Measurements from ENCODE around the gene C4BPB.
"Not testable (repeated sequence)": the region's sequence is repeated elsewhere in the genome, so short reads cannot be mapped to it uniquely, and the experiment has no call there.

The C4BPB gene, protein sequence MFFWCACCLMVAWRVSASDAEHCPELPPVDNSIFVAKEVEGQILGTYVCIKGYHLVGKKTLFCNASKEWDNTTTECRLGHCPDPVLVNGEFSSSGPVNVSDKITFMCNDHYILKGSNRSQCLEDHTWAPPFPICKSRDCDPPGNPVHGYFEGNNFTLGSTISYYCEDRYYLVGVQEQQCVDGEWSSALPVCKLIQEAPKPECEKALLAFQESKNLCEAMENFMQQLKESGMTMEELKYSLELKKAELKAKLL

DNA sequence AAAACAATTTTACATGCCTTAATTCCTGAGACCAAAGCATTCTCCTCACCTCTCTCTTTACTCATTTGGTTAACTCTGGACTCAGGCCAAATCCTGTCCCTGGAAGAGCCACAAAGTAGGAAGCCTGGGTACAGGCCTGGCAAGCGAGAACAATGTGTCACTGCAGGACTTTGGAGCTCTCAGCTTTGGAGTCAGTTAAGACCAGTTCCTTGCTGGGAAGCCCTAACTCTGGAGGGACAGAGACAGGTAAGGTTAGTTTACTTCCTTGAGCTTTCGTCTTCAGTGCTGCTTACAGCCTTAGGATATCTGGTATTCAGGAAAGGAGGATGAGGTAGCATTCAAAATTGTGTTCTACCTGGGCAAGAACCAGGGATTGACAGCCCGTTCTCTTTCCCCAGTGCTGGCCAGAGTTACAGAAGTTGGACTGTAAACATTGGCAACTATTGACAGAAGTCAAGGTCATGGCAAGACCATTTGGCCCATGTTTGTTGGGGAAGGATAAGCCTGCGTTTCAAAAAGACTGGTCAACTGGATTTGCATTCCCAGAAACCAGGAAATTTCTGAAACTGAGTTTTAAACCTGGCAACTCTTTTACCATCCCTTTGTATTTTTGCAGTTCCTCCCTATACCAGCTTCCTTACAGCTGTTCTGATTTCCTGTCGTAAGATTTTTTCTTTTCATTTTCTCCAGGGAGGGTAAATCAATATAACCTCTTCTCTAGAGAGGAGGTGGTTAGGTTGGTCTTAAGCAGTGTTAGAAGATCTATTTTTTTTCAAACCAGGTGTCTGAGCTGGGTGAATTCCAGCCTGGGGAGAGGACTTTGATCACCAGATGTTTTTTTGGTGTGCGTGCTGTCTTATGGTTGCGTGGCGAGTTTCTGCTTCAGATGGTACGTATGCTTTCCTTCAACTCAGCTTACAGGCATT, at the start of gene C4BPB:
Gene C4BPB, plus strand, starts transcription at position 160 of the 926 bp plus-strand sequence. Its CDS starts 672 bp downstream, at position 832.
- no peak for DNase-seq (ENCODE audit: low read depth, low spot score)

DNA sequence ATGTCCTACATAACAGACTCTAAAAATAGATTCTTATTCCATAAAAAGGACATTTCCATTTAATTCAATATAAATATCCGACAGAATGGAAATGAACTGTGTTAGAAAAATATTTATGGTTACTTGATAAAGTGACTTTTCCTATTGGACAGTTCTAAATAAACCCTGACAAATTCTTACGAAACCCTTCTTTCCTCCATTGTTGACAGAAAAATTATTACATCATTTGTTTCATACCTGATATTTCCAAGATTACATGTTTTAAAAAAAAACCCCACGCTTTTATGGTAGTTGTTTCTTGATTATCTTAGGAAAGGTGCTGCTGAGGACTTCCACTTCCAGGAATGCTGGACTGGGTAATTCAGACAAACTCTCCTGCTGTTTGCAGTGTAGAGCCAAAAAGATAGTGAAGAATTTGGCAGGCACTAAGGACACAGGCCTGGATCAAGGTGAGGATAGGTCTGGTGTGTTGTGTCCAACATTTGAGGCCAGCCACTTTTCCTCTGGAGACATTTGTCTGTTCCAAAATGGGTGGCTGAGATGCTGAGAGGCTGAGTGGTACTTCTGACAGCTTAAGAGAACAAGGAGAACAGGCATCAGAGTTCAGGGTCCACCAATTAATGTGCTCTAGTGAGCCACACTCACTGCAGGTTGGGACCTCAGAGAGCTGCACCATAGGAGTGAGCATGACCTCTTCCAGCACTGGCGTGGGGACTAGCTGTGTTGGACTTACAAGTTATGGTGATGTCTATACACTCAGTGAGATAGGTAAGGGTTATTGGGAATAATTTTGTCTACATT, 49.1 kb upstream of the C4BPB start:
- no peak for DNase-seq (ENCODE audit: low read depth, low spot score)

DNA sequence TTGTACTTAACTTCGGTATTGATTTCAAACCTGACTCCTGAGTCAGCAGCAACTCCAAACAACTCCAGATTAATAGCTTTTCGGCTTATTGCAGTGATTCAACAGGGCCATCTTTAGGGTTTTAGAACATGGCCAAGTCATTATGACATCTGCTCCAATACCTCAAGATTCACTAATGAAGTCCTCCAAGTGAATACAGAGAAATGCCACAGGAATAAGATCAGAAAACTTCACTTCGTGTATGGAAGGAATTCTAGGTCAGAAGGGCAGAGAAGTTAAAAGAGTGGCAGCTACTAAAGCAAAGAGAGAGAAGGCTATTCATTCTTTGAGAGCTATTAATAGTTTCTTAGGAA, 48.5 kb upstream of the C4BPB start:
- no peak for DNase-seq (ENCODE audit: low read depth, low spot score)

DNA sequence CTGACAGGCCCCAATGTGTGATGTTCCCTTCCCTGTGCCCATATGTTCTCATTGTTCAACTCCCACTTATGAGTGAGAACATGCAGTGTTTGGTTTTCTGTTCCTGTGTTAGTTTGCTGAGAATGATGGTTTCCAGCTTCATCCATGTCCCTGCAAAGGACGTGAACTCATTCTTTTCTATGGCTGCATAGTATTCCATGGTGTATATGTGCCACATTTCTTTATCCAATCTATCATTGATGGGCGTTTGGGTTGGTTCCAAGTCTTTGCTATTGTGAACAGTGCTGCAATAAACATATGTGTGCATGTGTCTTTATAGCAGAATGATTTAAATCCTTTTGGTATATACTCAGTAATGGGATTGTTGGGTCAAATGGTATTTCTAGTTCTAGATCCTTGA, 47.3 kb upstream of the C4BPB start:
- not testable (repeated sequence) for DNase-seq (ENCODE audit: low read depth, low spot score)

DNA sequence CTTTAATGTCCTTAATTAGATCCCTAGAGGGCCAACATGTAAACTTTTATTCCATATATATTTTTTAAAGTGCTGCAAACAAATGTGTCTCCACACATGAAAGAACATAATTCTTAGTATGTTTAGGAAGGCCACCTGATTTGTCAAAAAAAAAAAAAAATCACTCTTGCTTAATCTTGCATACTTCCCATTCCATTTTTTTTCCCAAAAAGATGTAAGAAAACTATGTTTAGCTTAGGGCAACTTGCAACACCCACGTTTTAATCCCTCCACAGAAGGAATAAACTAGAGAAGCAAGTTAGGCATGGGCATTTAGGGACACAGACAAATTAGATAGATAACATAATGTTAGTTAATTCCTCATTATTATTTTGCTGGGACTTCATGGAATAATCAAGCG, 43.2 kb upstream of the C4BPB start:
- no peak for DNase-seq (ENCODE audit: low read depth, low spot score)

DNA sequence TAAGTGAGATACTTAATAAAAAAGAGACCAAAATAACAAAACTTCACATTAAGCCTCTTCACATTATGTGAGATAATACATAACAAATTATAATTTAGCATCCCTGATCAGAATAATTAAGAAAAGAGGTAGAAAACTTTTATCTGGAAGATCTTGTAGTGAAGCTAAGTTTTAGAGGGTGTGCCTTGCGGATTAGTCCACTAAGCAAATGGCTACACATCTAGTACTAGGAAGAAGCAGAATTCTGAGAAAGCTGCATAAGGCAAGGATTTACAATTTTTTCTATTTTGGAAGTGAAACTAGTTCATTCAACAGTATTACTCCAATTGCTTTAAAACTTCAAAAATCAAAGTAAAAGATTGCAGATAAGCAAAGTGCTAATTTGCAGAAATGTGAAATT, 41.2 kb upstream of the C4BPB start:
- DNase-seq (ENCODE audit: low read depth, low spot score): no peak

DNA sequence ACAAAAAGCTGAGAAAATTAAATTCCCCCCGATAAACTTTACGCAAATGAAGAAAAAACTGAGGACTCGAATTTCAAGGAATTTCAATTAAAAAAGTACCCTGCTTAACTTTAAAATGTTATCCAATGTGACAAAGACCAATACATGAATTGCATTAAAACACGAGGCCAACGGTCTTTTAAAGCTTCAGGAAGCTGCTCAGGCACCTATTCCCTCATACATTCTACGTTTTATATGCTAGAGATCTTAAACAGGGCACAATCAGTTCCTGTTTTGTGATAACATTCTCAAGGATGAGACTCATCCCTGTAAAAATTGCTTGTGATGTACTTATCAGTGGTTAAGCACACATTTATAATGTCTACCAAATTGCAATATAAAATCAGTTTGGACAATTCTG, 40.6 kb upstream of the C4BPB start:
- DNase-seq (ENCODE audit: low read depth, low spot score): no peak

DNA sequence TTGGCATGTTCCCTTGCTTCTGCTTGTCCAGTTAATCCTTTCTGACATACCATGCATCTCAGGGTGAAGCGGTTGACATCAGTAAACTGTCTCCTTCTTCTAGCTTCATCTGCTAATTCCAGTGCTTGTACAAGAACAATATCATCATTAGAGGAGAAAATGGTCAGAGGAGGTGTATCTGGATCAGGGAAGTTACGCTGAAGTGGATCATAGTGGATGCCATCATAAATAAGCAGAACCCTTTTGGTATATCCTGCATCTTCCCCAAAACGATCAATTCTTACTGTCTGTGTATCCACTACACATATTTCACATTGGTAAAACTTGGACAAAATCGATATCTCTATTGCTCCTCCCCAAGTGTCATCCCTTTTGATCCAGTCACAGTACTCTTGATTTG, 39.6 kb upstream of the C4BPB start:
- DNase-seq (ENCODE audit: low read depth, low spot score): no peak

DNA sequence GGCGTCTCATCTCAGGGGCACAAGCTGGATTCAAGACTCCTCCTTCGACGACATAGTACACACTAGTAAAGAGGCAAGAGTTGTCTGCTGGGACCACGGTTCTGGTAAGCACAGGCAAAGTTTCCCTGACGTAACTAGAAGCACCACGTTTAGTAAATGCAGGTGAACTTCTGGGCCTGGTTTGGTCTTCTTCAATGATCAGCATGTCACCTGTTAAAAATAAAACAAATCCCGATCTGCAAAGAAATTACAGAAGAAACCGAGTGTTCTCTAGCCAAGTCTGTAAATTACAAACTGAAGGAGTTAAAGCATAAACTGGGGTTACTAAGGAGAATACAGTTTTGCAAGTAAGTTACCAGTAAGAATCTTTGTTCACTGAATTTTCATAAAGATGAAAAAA, 39.1 kb upstream of the C4BPB start:
- no peak for DNase-seq (ENCODE audit: low read depth, low spot score)

DNA sequence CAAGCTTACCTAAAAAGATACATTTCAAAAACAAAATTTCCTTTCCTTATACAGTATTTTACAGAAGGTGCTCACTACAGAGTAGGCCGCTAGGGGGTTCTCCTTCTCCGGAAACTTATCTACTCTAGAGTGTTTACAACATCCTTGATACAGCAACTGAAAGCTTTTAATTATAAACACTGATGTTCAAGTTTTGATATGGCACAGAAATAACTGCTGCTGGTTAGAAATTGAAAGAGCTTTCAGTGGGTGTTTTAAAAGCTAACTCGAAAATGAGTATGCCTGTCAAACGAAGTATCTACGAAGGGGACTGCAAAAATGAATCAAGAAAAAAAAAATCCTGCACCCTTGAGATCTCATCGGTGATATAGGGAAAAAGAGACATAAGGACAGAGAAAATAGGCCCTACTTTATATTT, 38.7 kb upstream of the C4BPB start:
- peak; percentile 21 for DNase-seq (ENCODE audit: low read depth, low spot score)

DNA sequence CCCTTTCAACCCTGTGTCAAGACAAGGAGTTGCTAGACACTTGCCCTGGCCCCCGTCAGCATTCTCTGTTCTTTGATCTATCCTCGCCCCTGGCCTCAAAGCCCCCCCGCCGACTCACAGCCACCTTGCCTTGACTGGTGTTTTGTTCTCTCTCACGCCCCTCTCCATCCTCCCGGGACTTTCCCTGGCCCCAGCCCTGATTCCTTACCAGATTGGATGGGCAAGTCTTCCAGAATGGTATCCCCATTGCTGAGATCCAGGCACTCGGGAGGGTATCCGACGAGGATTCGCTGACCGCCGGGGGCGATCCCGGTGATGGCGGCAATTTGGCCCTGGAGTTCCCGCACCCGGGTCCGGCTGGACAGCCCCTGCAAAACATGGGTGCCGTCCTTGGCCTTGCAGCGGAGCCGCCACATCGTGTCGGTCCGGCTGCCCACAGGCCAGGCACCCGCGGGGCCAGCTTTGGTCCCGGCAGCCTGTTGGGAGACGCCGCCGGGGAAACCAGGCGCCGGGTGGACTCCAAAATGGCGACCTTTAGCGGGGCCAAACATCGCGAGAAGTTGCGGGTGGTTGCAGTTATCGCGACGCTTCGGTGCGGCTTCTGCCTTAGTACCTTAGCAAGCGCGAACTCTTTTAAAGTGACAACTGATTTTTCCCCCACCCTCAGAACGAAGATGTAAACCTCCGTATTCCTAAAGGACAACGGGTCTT, 38.0 kb upstream of the C4BPB start:
- DNase-seq (ENCODE audit: low read depth, low spot score): peak; percentile 75

DNA sequence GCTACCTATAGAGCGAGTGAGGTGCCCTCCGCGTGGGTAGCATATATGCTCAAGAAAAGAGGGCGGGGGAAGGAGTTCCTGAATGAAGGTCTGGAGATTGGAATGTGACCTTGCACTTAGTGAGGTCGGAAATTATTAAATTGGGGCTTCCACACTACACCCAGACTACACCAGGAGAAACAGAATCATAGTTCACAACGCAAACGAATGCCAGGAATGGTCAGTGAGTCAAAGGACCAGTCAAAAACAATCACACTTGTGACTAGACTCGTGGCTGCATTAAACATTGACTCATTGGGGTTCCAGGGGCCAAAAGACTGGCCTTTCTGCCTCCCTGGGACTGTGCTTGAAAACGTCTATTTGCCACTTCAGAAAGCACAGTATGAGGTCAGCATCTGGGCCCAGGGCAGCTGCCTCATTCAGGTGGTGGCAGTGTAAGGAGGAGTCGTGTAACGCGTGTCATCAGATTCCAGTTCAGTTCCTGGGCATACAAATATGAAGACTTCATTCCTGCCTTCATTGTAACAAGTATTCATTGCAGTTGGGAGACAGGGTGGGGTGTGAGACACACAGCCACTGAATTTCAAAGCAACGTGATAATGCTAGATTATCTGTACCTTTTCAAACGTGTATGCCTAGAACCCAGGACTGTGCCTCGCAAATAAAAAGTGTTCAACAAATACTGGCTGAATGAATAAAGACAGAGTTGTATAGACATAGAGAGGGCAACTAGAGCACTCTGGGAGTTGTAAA, 37.3 kb upstream of the C4BPB start, which contains the start of gene YOD1:
Gene YOD1, minus strand, starts transcription at position 18 of the 753 bp plus-strand sequence. CDS start 178 bp downstream, outside the sequence.
- no peak for DNase-seq (ENCODE audit: low read depth, low spot score)

DNA sequence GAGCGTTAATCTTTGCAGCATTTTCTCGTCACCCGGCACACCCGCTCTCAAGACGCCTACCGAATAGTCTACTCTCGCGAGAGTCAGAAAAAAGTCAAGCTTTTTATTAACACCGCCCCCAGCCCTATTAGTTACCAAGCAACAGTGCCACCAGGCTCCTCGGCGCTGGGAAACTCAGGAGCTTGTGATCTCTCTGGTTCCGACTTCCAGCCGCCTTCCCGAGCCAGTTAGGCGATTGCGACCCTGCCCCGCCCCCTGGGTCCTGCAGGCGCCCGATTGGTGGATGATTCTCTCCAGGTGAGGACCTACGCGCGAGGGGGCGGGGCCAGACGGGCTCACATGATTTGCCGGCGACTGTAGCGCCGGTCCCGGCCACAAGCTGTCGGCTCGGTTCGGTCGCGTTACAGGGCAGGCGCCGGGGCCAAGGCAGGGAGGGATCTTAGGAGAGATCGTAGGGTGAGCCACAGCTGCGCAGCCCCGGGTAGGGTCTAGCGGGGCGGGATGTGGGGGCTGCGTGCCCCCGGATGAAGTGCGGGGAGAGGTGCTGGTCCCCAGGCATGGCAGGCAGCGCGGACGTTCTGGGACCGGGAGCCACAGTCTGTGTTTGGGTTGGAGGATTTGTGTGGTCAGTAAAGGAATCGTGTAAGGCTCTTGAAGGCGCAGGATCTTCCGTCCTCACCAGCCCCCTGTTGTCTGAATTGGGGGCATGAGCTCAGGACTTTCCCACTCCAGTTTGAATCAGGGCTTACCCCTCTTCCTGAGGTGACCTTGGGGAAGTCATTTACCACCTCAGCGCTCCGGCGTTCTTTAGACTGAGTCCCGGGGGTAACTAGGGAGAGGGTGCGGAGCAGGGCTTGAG, 35.5 kb upstream of the C4BPB start, which contains the start of gene PFKFB2:
Gene PFKFB2, plus strand, starts transcription at position 365 of the 859 bp plus-strand sequence. CDS start 1,443 bp downstream, outside the sequence.
- DNase-seq (ENCODE audit: low read depth, low spot score): peak; percentile 88

DNA sequence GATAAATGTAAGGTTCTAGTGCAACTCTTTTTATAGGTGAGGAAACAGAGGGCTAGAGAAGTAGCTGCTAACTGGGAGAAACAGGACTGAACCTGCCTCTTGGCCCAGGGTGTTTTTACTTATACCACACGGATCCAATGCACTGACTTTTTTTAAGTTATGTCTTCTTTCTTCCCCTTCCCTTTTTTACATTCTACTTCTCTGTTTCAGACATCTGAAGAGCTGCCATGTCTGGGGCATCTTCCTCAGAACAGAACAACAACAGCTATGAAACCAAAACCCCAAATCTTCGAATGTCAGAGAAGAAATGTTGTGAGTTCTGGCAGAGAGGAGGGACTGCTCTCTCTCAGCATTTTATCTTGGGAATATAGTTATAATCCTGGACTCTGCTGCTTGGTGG, 34.2 kb upstream of the C4BPB start:
- no peak for DNase-seq (ENCODE audit: low read depth, low spot score)

DNA sequence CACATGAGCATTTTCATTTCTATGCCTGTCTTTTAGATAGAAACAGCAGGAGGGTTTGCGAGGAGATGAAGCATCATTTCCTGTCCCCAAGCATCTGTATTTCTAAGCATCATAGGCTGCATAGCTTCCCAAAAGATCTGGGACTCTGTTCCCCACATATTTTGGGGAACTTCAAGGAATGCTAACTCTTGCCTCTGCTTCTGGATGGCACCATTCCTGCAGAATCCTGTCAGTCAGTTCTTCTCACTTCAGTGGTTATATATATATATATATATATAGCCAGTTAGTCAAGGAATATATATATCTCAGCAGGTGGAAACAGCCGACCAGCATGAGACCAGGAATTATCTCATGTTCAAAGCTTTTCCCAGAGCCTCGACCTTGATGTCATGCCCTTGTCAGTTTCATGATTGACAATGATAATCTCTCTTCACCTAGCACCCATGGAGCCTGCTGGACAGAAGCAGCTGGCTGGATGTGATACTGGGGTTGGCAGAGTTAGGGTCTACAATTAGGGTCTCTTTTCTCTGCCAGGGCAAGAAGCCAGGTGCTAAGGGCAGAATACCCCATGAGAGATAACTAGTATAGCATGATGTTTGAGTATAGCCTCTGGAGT, 33.2 kb upstream of the C4BPB start:
- DNase-seq (ENCODE audit: low read depth, low spot score): no peak

DNA sequence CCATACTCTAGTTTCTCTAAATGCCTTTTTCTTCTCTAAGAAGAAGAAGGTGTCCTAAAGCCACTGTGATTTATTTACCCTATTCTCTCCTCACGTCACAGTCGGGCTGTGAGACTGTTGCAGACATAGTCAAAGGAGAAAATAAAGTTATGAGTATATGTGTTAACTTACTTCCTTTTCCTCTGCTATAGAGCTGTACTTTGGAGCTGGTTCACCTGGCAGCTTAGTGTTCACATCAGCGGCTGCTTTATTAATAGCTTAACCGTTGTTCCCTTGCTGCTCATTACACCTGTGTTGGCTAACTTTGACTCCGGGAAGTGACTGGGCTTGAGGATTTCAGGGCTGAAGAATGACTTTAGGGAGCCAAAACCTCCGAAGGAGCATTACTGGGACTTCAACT, 32.0 kb upstream of the C4BPB start:
- no peak for DNase-seq (ENCODE audit: low read depth, low spot score)

DNA sequence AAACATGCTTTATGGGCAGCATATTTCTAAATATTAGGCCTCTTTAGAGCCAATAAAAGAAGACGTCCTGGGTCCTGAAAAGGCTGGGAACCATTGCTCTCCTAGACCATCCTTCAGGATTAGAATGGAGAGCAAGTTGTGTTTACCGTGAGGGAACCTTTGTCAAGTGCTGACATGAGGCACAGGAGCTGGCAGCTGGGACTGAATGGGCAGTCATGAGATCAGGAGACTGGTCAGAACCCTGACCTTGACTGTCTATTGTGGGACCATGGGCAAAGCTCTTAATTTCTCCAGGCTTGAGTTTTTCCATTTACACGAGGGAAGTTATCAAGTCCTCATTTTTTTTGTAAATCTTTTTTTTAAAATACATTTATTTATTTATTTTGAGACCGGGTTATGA, 30.4 kb upstream of the C4BPB start:
- DNase-seq (ENCODE audit: low read depth, low spot score): no peak

DNA sequence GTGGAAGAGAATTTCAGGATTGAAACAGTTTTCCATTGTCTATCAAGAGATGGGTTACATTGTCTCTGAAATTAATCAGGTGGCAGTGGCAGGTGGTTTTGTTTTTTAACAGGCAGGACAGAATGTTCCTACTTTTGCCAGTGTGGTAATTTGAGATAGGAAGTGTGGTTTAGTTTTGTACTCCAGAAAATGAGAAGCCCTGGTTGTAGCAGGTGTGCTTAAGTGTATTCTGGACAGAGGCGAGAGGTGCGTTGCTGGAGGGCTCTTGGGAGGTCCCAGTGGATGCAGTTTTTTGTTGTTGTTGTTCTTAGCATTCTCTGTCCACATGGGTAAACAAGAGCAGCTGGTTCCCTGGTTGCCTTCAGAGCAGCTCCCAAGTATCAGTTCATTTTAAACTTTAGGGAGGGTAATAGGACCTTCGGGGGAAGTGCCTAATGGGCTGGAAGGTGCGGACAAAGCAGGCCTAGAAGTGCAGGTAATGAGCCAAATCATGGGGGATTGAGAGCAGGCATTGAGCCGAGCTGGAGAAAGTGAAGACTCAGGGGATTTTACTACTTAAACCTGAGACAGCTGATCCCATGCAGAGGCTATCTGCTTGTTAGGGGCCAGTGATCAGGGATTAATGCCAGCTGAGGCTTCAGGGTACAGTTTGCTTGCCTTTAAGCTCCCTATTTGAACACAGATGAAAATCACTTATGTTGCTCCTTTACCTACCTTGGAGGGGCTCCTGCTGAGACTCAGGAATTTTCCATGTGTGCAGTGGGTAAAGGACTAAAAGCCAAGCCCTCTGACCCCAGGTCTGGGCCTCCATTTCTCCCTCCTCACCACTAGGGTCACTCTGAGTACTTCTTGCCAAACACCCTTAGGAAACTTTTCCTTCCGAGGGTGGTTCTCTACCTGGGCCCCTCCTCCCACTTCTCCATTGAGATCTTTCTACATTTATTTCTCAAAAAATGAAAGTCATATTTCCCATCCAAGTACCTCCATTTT, 29.5 kb upstream of the C4BPB start:
- no peak for DNase-seq (ENCODE audit: low read depth, low spot score)
